Measurements from ENCODE around the gene RPL35A. TPM values are rescaled to one million over a fixed set of nuclear protein-coding genes. Genes with fewer than 3 reads are reported as not detected.
"Not testable (repeated sequence)": the region's sequence is repeated elsewhere in the genome, so short reads cannot be mapped to it uniquely, and the experiment has no call there.

Gene RPL35A
- polyA plus RNA-seq, 4 donors, result 1,252 to 2,127 (median 1,870) TPM

DNA sequence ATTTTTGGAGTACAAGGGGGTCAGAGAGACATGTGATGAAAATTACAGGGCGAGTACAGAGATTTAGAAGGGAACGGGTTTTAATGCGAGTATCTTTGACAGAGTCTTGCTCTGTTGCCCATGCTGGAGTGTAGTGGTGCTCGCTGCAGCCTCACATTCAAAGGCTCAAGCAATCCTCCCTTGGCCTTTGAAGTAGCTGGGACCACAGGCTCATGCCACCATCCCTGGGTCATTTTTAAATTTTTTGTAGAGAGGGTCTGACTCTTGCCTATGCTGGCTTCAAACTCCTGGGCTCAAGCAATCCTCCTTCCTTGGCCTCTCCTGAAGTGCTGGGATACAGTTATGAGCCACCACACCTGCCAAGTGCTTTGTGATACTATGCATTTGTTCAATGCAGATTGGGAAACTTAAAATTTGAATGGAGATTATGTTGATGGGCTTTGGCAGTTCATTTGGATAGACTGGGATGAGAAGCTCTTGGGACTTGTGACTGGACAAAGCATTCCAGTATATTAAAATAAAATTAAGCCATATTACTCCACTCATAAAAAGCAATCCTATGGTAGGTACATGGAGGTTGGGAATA lies 6.0 kb downstream of the RPL35A start:
- FAIRE-seq, result no peak

GRCh38 chr3:197956626-197956988 lies 6.6 kb downstream of the RPL35A start:
- Histone ChIP-seq H3K4me3 (ENCODE audit: low read depth in 1 of 3, low read length in 3 of 3) (no peak overlapping the region), H3K36me3 (ENCODE audit: control insufficient read depth in 3 of 3, insufficient read depth in 2 of 3, low read depth in 1 of 3, low read length in 3 of 3) (peaks cover 20 to 38% (median 22%) of the 10 kb centered on the region in 3 donors), H3K27ac (ENCODE audit: low read depth in 1 of 3, low read length in 2 of 3) (peak overlapping the region in 1 of 3 donors; percentile 33), H3K4me1 (ENCODE audit: control insufficient read depth in 3 of 3, insufficient read depth in 2 of 3, low read depth in 1 of 3, low read length in 2 of 3) (peaks cover 5 to 13% (median 12%) of the 10 kb centered on the region in 3 donors), H3K9me3 (ENCODE audit: control insufficient read depth in 2 of 2, insufficient read depth in 1 of 2, low read depth in 1 of 2, low read length in 1 of 2) (no peaks in the 10 kb centered on the region), H3K27me3 (ENCODE audit: control insufficient read depth in 3 of 3, insufficient read depth in 3 of 3, low read length in 3 of 3) (no peaks in the 10 kb centered on the region)
- no peak for DNase-seq
- FAIRE-seq, result no peak
- 88 to 90% (median 89%) methylated on average over 2 of the region's 2 CpGs for WGBS, 3 donors

More for the DNA sequence above, 6.0 kb downstream of the RPL35A start:
- no peak for DNase-seq
- Histone ChIP-seq H3K9me3 (ENCODE audit: control insufficient read depth in 2 of 2, insufficient read depth in 1 of 2, low read depth in 1 of 2, low read length in 1 of 2) (no peaks in the 10 kb centered on the region), H3K27me3 (ENCODE audit: control insufficient read depth in 3 of 3, insufficient read depth in 3 of 3, low read length in 3 of 3) (no peaks in the 10 kb centered on the region), H3K4me3 (ENCODE audit: low read depth in 1 of 3, low read length in 3 of 3) (no peak overlapping the region), H3K36me3 (ENCODE audit: control insufficient read depth in 3 of 3, insufficient read depth in 2 of 3, low read depth in 1 of 3, low read length in 3 of 3) (peaks cover 20 to 44% (median 22%) of the 10 kb centered on the region in 3 donors), H3K4me1 (ENCODE audit: control insufficient read depth in 3 of 3, insufficient read depth in 2 of 3, low read depth in 1 of 3, low read length in 2 of 3) (peaks cover 2 to 13% (median 13%) of the 10 kb centered on the region in 3 donors), H3K27ac (ENCODE audit: low read depth in 1 of 3, low read length in 2 of 3) (no peak overlapping the region)
- WGBS, 3 donors, result 94 to 95% (median 94%) methylated on average over 4 of the region's 4 CpGs

- no peaks in the 10 kb centered on the region for H3K9me3 ChIP-seq (ENCODE audit: control insufficient read depth in 2 of 2, insufficient read depth in 1 of 2, low read depth in 1 of 2, low read length in 1 of 2)
- no peak overlapping the region for H3K4me3 ChIP-seq (ENCODE audit: low read depth in 1 of 3, low read length in 3 of 3)
- FAIRE-seq (no peak), DNase-seq (no peak)
- no peaks in the 10 kb centered on the region for H3K27me3 ChIP-seq (ENCODE audit: control insufficient read depth in 3 of 3, insufficient read depth in 3 of 3, low read length in 3 of 3)
- peak overlapping the region in 1 of 3 donors; percentile 85 for H3K27ac ChIP-seq (ENCODE audit: low read depth in 1 of 3, low read length in 2 of 3)
- peaks cover 19 to 28% (median 20%) of the 10 kb centered on the region in 3 donors for H3K36me3 ChIP-seq (ENCODE audit: control insufficient read depth in 3 of 3, insufficient read depth in 2 of 3, low read depth in 1 of 3, low read length in 3 of 3)
- peaks cover 5 to 12% (median 6%) of the 10 kb centered on the region in 3 donors for H3K4me1 ChIP-seq (ENCODE audit: control insufficient read depth in 3 of 3, insufficient read depth in 2 of 3, low read depth in 1 of 3, low read length in 2 of 3)
- 79 to 90% (median 84%) methylated on average over 5 of the region's 5 CpGs for WGBS, 3 donors
These were observed 7.8 kb downstream of the RPL35A start for GRCh38 chr3:197957790-197958133.

DNA sequence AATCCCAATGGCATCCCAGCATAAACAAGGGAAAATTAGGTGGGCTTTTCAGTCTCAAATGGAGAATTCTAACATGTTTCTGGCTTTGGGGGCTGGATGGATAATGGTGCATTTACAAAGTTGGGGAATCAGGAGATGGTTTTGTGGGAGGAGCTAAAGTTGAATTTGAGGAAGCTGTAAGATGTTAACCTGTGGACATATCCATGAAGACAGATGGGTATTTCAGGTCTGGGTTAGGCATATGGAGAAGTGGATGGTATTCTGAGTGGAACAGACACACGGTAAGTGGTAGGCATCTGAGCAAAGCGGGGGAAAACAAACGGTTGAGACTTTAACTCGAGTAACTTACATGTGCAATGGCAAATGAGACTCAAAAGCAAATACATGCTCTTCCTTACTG lies 8.4 kb downstream of the RPL35A start:
- 93 to 95% (median 94%) methylated on average over 4 of the region's 4 CpGs for WGBS, 3 donors
- Histone ChIP-seq H3K27me3 (ENCODE audit: control insufficient read depth in 3 of 3, insufficient read depth in 3 of 3, low read length in 3 of 3) (no peaks in the 10 kb centered on the region), H3K27ac (ENCODE audit: low read depth in 1 of 3, low read length in 2 of 3) (peak overlapping the region in 1 of 3 donors; percentile 85), H3K4me3 (ENCODE audit: low read depth in 1 of 3, low read length in 3 of 3) (no peak overlapping the region), H3K36me3 (ENCODE audit: control insufficient read depth in 3 of 3, insufficient read depth in 2 of 3, low read depth in 1 of 3, low read length in 3 of 3) (peaks cover 16 to 22% (median 17%) of the 10 kb centered on the region in 3 donors), H3K9me3 (ENCODE audit: control insufficient read depth in 2 of 2, insufficient read depth in 1 of 2, low read depth in 1 of 2, low read length in 1 of 2) (no peaks in the 10 kb centered on the region), H3K4me1 (ENCODE audit: control insufficient read depth in 3 of 3, insufficient read depth in 2 of 3, low read depth in 1 of 3, low read length in 2 of 3) (peaks cover 3 to 8% (median 5%) of the 10 kb centered on the region in 3 donors)
- no peak for FAIRE-seq
- DNase-seq, result no peak

DNA sequence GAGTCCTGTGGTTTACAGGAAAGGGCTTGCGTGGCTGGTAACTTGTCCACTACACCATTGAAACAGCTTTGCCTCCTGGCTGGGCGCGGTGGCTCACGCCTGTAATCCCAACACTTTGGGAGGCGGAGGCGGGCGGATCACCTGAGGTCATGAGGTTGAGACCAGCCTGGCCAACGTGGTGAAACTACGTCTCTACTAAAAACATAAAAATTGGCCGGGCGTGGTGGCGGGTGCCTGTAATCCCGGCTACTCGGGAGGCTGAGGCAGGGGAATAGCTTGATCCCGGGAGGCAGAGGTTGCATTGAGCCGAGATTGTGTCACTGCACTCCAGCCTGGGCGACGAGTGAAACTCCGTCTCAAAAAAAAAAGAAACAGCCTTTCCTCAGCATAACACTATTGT lies 8.9 kb downstream of the RPL35A start:
- H3K36me3 ChIP-seq (ENCODE audit: control insufficient read depth in 3 of 3, insufficient read depth in 2 of 3, low read depth in 1 of 3, low read length in 3 of 3), result peaks cover 14 to 20% (median 15%) of the 10 kb centered on the region in 3 donors
- not testable (repeated sequence) for H3K4me1 ChIP-seq (ENCODE audit: control insufficient read depth in 3 of 3, insufficient read depth in 2 of 3, low read depth in 1 of 3, low read length in 2 of 3); H3K27me3 ChIP-seq (ENCODE audit: control insufficient read depth in 3 of 3, insufficient read depth in 3 of 3, low read length in 3 of 3); H3K9me3 ChIP-seq (ENCODE audit: control insufficient read depth in 2 of 2, insufficient read depth in 1 of 2, low read depth in 1 of 2, low read length in 1 of 2); H3K4me3 ChIP-seq (ENCODE audit: low read depth in 1 of 3, low read length in 3 of 3); DNase-seq; H3K27ac ChIP-seq (ENCODE audit: low read depth in 1 of 3, low read length in 2 of 3); FAIRE-seq
- WGBS, 3 donors, result 88 to 93% (median 92%) methylated on average over 19 of the region's 19 CpGs

GRCh38 chr3:197959500-197959890 lies 9.5 kb downstream of the RPL35A start:
- Histone ChIP-seq H3K4me1 (ENCODE audit: control insufficient read depth in 3 of 3, insufficient read depth in 2 of 3, low read depth in 1 of 3, low read length in 2 of 3) (peaks cover 3 to 8% (median 5%) of the 10 kb centered on the region in 3 donors), H3K27me3 (ENCODE audit: control insufficient read depth in 3 of 3, insufficient read depth in 3 of 3, low read length in 3 of 3) (no peaks in the 10 kb centered on the region), H3K9me3 (ENCODE audit: control insufficient read depth in 2 of 2, insufficient read depth in 1 of 2, low read depth in 1 of 2, low read length in 1 of 2) (no peaks in the 10 kb centered on the region), H3K4me3 (ENCODE audit: low read depth in 1 of 3, low read length in 3 of 3) (peak overlapping the region in 2 of 3 donors; percentile 43 to 92), H3K27ac (ENCODE audit: low read depth in 1 of 3, low read length in 2 of 3) (peak overlapping the region; percentile 44 to 78 (median 65)), H3K36me3 (ENCODE audit: control insufficient read depth in 3 of 3, insufficient read depth in 2 of 3, low read depth in 1 of 3, low read length in 3 of 3) (peaks cover 8 to 13% (median 12%) of the 10 kb centered on the region in 3 donors)
- WGBS, 3 donors, result 47 to 55% (median 55%) methylated on average over 6 of the region's 6 CpGs
- DNase-seq (no peak), FAIRE-seq (no peak)

- DNase-seq (peak; percentile 97 to 98), FAIRE-seq (no peak)
- peaks cover 3 to 8% (median 5%) of the 10 kb centered on the region in 3 donors for H3K4me1 ChIP-seq (ENCODE audit: control insufficient read depth in 3 of 3, insufficient read depth in 2 of 3, low read depth in 1 of 3, low read length in 2 of 3)
- 0 to 1% (median 0%) methylated on average over 61 to 62 of the region's 62 CpGs for WGBS, 3 donors
- no peaks in the 10 kb centered on the region for H3K27me3 ChIP-seq (ENCODE audit: control insufficient read depth in 3 of 3, insufficient read depth in 3 of 3, low read length in 3 of 3)
- H3K36me3 ChIP-seq (ENCODE audit: control insufficient read depth in 3 of 3, insufficient read depth in 2 of 3, low read depth in 1 of 3, low read length in 3 of 3), result peaks cover 7 to 11% (median 8%) of the 10 kb centered on the region in 3 donors
- H3K4me3 ChIP-seq (ENCODE audit: low read depth in 1 of 3, low read length in 3 of 3), result peak within 1 kb of the TSS; percentile 66 to 92 (median 88)
- peak within 1 kb of the TSS; percentile 54 to 78 (median 65) for H3K27ac ChIP-seq (ENCODE audit: low read depth in 1 of 3, low read length in 2 of 3)
- no peaks in the 10 kb centered on the region for H3K9me3 ChIP-seq (ENCODE audit: control insufficient read depth in 2 of 2, insufficient read depth in 1 of 2, low read depth in 1 of 2, low read length in 1 of 2)
These were observed 10.1 kb downstream of the RPL35A start, which contains the start of gene LMLN for GRCh38 chr3:197959891-197960693. Gene LMLN (plus strand): TSS chr3:197960217. CDS start chr3:197960246, 29 bp downstream.

GRCh38 chr3:197960694-197961581 lies 10.9 kb downstream of the RPL35A start:
- Histone ChIP-seq H3K27me3 (ENCODE audit: control insufficient read depth in 3 of 3, insufficient read depth in 3 of 3, low read length in 3 of 3) (no peaks in the 10 kb centered on the region), H3K4me3 (ENCODE audit: low read depth in 1 of 3, low read length in 3 of 3) (peak overlapping the region; percentile 66 to 92 (median 88)), H3K27ac (ENCODE audit: low read depth in 1 of 3, low read length in 2 of 3) (peak overlapping the region in 2 of 3 donors; percentile 54 to 67), H3K36me3 (ENCODE audit: control insufficient read depth in 3 of 3, insufficient read depth in 2 of 3, low read depth in 1 of 3, low read length in 3 of 3) (peaks cover 2 to 5% (median 5%) of the 10 kb centered on the region in 3 donors), H3K4me1 (ENCODE audit: control insufficient read depth in 3 of 3, insufficient read depth in 2 of 3, low read depth in 1 of 3, low read length in 2 of 3) (peaks cover 3 to 8% (median 5%) of the 10 kb centered on the region in 3 donors), H3K9me3 (ENCODE audit: control insufficient read depth in 2 of 2, insufficient read depth in 1 of 2, low read depth in 1 of 2, low read length in 1 of 2) (no peaks in the 10 kb centered on the region)
- 9 to 13% (median 10%) methylated on average over 23 of the region's 23 CpGs for WGBS, 3 donors
- no peak for FAIRE-seq
- DNase-seq, result no peak
